Activated T-cell treated with anti-CD3 and anti-CD28 coated beads for 4 hours (primary cell): ENCODE results near the gene BCO2.

Experiments
- DNase-seq: peaks from one replicate; pipeline ENCODE4 v3.0.0-alpha.2; 2020

The BCO2 gene

GRCh38 chr11:112219476-112220232, 44.3 kb downstream of the BCO2 start:
- peak; percentile 33 for DNase-seq

- DNase-seq: no peak
Measured at GRCh38 chr11:112221274-112221835, 46.0 kb downstream of the BCO2 start.

GRCh38 chr11:112222303-112222702, 47.0 kb downstream of the BCO2 start:
- no peak for DNase-seq

- no peak for DNase-seq
Measured at GRCh38 chr11:112223121-112223520, 47.8 kb downstream of the BCO2 start.

DNA sequence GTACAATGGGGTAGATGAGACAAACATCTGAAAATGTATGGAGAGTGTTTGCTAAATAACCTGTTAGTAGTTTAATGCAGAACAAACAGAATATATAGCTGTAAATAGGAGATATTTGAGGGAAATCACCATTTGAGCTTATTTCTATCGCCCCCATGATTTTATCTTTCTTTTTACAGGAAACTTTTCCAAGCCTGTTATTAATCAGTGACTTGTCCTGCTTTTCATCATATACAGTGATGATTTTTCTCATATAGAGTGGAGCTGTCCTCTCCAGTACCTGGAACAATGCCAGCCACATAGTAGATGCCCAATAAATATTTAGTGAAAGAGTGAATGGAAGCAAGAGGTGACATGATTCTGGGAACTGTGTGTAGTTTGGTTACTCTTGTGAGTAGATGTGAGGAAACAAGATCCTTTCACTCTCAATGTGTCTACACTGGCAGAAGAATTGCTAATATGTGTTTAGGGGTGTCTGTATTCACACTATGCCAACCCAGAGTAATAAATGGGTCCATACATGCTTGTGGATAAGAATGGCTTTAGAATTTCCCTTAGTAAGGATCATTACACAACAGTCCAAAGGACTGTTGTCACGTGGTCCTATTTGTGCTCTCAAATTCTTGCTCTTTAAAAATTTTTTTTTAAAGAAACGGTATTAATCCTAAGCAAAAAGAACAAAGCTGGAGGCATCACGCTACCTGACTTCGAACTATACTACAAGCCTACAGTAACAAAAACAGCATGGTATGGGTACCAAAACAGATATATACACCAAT, 48.6 kb downstream of the BCO2 start:
- no peak for DNase-seq

- DNase-seq: no peak
Measured at GRCh38 chr11:112225753-112226061, 50.4 kb downstream of the BCO2 start.

DNA sequence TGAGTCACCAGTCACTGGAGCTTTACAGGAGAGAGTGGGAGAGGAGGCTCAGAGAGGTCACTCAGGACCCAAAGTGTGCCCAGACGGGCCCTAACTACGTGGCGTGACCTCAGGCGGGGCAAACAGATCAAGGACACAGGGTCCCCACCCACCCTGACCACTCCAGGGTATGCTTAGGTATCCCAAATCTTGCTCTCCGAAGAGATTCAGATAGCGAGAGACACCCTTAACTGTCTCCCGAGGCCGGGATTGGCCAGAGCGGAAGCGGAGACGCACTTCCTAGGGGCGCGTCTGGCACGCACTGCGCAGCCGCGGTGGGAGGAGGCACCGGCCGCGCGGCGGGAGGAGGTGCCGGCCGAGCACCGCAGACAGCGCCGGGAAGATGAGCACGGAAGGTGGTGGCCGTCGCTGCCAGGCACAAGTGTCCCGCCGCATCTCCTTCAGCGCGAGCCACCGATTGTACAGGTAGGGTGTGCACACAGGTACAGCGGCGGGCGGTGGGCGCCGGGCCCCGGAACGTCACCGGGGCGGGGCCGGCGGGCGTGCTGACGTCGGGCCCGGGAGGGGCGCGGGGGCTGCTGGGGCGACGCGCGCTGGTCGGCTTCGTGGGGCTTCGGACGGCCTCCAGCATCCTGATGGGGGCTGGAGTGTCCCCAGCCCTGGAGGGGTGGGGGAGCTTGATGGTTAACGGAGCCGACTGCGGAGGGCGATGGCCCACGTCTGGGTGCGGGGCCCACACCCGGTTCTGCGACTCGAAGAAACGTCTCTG, 50.9 kb downstream of the BCO2 start, which contains the start of gene PTS:
Gene PTS (plus strand): TSS at position 367 of the 769 bp plus-strand sequence. CDS start 16 bp downstream, at position 383.
- DNase-seq: peak; percentile 68

- DNase-seq: no peak
Measured at GRCh38 chr11:112226831-112227401, 51.6 kb downstream of the BCO2 start.

DNA sequence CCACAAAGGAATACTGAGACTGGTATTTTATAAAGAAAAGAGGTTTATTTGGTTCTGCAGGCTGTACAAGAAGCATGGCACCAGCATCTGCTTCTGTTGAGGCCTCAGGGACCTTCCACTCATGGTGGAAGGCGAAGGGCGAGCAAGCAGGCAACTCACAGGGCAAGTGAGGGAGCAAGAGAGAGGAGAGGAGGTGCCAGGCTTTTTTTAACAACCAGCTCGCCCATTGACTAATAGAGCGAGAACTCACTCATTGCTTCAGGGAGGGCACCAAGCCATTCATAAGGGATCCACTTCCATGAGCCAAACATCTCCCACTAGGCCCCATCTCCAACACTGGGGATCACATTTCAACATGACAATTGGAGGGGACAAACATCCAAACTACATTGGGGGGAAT, 52.2 kb downstream of the BCO2 start:
- DNase-seq: no peak

DNA sequence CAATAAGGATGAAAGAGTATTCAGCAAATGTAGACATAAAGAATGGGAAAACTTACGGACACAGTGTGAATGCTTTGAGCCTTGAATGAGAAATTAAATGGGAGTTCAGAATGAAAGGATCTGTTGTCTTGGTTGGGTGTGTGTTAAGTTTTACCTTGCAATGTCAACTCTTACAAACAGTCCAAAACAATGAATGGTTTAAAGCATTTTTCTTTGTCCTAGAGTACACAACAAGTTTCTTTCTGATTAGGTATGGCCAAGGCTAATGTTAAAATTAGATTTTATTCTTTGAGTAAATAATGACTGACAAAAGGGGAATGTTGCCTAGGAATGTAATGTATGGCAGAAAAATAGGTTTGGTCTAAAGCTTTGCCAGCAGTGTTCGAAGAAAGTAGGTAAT, 53.4 kb downstream of the BCO2 start:
- DNase-seq: no peak

DNA sequence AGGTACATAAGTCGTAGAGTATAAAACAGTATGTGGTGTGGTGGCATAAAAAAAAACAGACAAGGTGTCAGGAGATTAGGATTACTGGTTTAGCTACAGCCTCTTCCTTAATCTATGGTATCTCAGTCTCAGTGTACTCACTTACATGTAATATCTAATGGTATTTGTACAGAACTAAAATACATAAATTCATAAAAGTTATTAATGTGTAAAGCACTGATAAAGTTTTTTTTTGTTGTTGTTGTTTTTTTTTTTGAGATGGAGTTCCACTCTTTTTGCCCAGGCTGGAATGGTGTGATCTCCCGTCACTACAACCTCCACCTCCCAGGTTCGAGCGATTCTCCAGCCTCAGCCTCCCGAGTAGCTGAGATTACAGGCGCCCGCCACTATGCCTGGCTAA, 53.8 kb downstream of the BCO2 start:
- no peak for DNase-seq

GRCh38 chr11:112229746-112230433, 54.6 kb downstream of the BCO2 start:
- no peak for DNase-seq

DNA sequence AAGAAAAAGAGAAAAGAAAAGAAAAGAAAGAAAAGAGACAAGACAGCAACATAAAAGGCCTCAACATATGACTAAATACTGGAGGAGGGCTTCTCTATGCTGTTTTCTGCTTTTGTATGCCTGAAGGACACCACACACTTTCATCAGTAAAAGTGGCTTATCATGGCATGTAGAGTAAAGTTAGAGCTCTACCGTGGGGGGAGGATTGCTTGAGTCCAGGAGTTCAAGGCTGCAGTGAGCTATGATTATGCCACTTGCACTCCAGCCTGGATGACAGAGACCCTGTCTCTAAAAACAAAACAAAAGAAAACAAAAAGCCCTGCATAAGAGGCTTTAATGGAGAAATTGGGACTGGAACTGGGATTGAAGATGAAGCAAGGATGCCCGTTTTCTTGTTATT, 56.6 kb downstream of the BCO2 start:
- DNase-seq: no peak

DNA sequence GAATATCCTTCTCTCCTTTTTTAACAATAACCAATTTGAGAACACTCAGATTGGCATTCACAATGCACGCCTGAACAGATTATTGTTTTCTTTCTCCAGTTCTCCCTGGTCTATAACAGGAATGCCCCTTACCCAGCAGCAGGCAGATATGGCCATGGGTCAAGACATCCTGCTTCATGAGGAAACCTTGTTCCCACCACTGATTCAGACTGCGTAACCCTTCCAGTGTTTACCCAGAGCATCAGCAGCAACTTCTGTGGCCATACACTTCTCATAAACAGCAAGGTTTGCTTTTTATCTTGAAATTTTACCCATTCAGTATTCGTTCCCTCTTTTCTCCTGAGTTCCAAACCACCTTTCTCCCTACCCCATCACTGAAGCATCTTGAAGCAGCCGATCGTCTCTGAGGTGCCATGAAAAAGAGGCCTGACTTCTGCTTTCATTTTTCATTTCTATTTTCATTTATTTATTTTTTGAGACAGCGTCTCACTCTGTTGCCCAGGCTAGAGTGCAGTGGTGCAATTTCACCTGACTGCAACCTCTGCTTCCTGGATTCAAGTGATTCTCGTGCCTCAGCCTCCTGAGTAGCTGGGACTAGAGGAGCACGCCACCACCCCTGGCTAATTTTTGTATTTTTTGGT, 60.6 kb downstream of the BCO2 start:
- no peak for DNase-seq

DNA sequence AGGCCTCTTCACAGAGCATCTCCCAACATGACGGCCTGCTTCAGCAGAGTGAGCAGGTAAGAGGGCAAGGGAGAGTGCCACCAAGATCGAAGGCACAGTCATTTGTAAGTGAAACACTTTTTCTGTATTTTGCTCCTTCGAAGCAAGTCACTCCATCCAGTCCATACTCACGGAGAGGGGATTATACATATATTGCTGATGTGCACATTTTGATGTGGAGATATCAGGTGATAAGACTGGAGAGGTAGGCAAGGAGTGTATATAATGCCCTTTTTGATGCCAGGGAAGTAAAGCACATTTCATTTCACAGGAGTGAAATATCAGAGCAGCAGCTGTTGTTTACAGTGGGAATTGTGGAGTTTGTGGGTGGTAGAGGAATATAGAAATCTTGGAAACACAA, 62.1 kb downstream of the BCO2 start:
- no peak for DNase-seq

DNA sequence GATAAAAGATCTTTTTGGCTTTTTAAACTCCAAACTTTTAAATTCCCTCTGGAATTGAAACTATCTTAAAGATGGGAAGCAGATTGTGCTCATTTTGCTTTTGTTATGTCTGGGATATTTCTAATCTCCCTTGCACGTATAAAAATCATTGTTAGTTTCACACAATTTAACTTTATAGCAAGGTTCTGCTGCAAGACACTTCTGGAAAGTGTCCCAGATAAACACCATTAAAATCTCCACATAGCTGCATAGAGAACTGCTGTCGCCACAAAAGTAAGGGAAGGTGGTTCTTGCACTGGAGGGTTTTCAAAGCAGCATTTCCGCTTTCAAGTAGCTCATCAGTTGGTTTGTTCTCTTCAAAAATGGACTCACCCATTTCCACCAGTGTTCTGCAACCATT, 62.7 kb downstream of the BCO2 start:
- no peak for DNase-seq

GRCh38 chr11:112241486-112241885, 66.2 kb downstream of the BCO2 start:
- DNase-seq: no peak

GRCh38 chr11:112247201-112247600, 71.9 kb downstream of the BCO2 start:
- no peak for DNase-seq

DNA sequence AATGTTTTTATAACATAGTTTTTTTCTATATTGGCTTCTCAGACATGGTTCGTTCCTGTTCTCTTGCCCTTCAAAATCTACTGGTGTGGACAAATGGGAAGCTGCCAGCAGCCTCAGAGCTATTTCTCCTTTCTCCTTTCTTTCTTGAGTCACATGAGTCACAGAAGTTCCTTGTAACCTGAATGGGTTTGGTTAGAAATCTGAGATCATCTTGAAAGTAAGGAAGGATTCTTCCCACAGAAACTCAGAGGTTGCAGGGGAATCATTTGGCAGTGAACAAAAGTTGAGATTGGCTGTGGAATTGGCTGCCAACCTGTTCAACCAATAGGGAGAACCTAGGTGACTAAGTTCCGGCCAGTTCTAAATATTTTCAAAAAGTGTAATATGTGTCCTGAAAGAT, 72.9 kb downstream of the BCO2 start:
- DNase-seq: no peak

- DNase-seq: no peak
Measured at GRCh38 chr11:112249871-112250610, 74.7 kb downstream of the BCO2 start.

DNA sequence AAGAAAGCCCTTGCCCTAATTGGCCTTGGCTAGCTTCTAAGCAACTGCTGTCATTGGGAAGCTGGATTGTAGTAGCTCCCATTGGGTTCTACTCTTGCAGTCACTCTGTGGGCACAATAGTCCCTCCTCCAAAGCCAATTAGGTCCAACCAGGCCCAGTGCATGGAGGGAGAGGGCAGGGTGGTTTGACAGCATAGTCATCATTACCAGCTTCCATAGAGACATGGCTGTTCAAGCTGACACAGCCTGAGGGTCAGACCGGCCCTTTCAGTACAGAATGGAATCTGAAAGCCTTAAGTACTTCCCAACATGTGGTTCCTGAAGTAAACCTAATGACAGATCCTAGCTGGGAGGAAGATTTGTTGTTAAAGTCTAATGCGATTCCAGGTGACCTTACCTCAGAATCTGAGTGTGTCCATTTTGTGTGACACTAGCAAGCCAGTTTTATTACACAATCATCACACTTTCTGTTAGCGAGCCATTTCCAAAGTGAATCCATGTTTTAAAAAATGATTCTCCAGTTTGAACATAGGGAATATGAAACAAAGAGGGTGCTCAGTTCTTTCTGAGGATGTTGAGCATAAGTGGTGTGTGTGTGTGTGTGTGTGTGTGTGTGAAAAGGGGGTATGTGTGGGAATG, 78.4 kb downstream of the BCO2 start:
- DNase-seq: no peak
